OCI-LY7 (cell line): ENCODE measurements around the gene GPHN. TPM values are rescaled to one million over a fixed set of nuclear protein-coding genes. Genes with fewer than 3 reads are reported as not detected.

Experiments
- BruUV-seq: library from RNA; stranded (reverse); fragments of 400-500 nt; replicated peaks from 2 replicates; lab custom pipeline; 2021; lab: Mats Ljungman, UMichigan
- CTCF ChIA-PET: fragments of 300-600 bp; sonication (Branson Sonifier 250); formaldehyde crosslinking; loops from one replicate; lab custom pipeline; 2022; ENCODE audit warnings: antibody characterized with exemption; ENCODE audit not compliant: unreplicated experiment; lab: Charles Lee
- POLR2A ChIA-PET: fragments of 300-600 bp; sonication (Branson Sonifier 250); formaldehyde crosslinking; loops from one replicate; lab custom pipeline; 2022; ENCODE audit warnings: antibody characterized with exemption; lab: Charles Lee
- DNase-seq: peaks from one replicate; pipeline ENCODE4 v3.0.0-alpha.2; 2015; ENCODE audit warnings: low spot score
- H2AFZ ChIP-seq: fragments of 200-600 bp; sonication (generic), shearing (Covaris generic); 2 replicates; pipeline ENCODE4 v1.6.1; 2014; ENCODE audit warnings: mild to moderate bottlenecking, antibody characterized with exemption, low read length, moderate library complexity
- H3K27ac ChIP-seq: fragments of 200-600 bp; sonication (generic); 2 replicates; pipeline ENCODE4 v1.5.1; 2014; ENCODE audit warnings: mixed run types, low read depth, mild to moderate bottlenecking, moderate library complexity, low read length, inconsistent platforms; ENCODE audit not compliant: poor library complexity, severe bottlenecking
- H3K36me3 ChIP-seq: fragments of 200-600 bp; sonication (generic); 2 replicates; pipeline ENCODE4 v1.6.1; 2014; ENCODE audit warnings: mild to moderate bottlenecking, antibody characterized with exemption, low read length, moderate library complexity, mixed read lengths; ENCODE audit not compliant: insufficient read depth
- H3K4me1 ChIP-seq: fragments of 200-600 bp; sonication (generic); 2 replicates; pipeline ENCODE4 v1.5.1; 2014; ENCODE audit warnings: mild to moderate bottlenecking, low read length; ENCODE audit not compliant: insufficient read depth, poor library complexity, severe bottlenecking
- H3K4me2 ChIP-seq: fragments of 200-600 bp; sonication (generic); 2 replicates; pipeline ENCODE4 v1.6.1; 2014; ENCODE audit warnings: mild to moderate bottlenecking, low read length
- H3K4me3 ChIP-seq: fragments of 200-600 bp; sonication (generic); 2 replicates; pipeline ENCODE4 v1.5.1; 2014; ENCODE audit warnings: mild to moderate bottlenecking, low read depth, low read length; ENCODE audit not compliant: poor library complexity, severe bottlenecking
- H3K79me2 ChIP-seq: fragments of 200-600 bp; sonication (generic); 2 replicates; pipeline ENCODE4 v1.6.1; 2016; ENCODE audit warnings: low read depth, mild to moderate bottlenecking, low read length, moderate library complexity, mixed read lengths; ENCODE audit not compliant: insufficient read depth
- H3K9me2 ChIP-seq: fragments of 200-600 bp; sonication (generic); 2 replicates; pipeline ENCODE4 v1.6.1; 2016; ENCODE audit warnings: mild to moderate bottlenecking, low read length, mixed read lengths; ENCODE audit not compliant: insufficient read depth
- H3K9me3 ChIP-seq: fragments of 200-600 bp; sonication (generic); 2 replicates; pipeline ENCODE4 v1.6.1; 2014; ENCODE audit warnings: mild to moderate bottlenecking, mixed run types, low read length, mixed read lengths
- H4K20me1 ChIP-seq: fragments of 200-600 bp; sonication (generic); 2 replicates; pipeline ENCODE4 v1.6.1; 2014; ENCODE audit warnings: mild to moderate bottlenecking, antibody characterized with exemption, low read length, moderate library complexity, mixed read lengths; ENCODE audit not compliant: insufficient read depth
- EZH2phosphoT487 ChIP-seq: fragments of 200-600 bp; sonication (generic); IDR thresholded peaks from 2 replicates; pipeline ENCODE4 v1.6.1; 2018; ENCODE audit warnings: low read depth, borderline replicate concordance, mild to moderate bottlenecking, mixed run types, antibody characterized with exemption, low read length, moderate library complexity, mixed read lengths
- intact Hi-C: fragments of 100-400 bp; cut with micrococcal nuclease; formaldehyde crosslinking; loops from one replicate; pipeline ENCODE4 v1.10.0; 2022; ENCODE audit not compliant: unreplicated experiment
- total RNA-seq, 2 experiments: library from RNA; depleted of rRNA in 1 of 2; stranded (reverse); fragments of >200 nt in 1 of 2; shearing (Covaris generic) in 1 of 2; gene quantifications; 2 replicates each; pipeline ENCODE4 v1.2.3, GENCODE V29; 2014 to 2022
- TF ChIP-seq, protein P1 (sequence below): fragments of 200-600 bp; sonication (generic); conservative IDR thresholded peaks from 2 replicates; pipeline ENCODE4 v1.5.1; 2014; ENCODE audit warnings: mild to moderate bottlenecking, antibody characterized with exemption, low read length, moderate library complexity, mixed read lengths

The GPHN gene
- total RNA-seq, 2 experiments from 2014 or later, result not detected

GRCh38 chr14:66974397-66975025 is 466.6 kb downstream of the GPHN start:
- no peaks in the 10 kb centered on the region for H3K36me3 ChIP-seq
- no peak overlapping the region for H2AFZ ChIP-seq
- no peaks in the 10 kb centered on the region; the same call in 1 of the 2 replicates for H3K9me2 ChIP-seq
- no peaks in the 10 kb centered on the region for H3K4me1 ChIP-seq
- TF ChIP-seq, protein P1, sequence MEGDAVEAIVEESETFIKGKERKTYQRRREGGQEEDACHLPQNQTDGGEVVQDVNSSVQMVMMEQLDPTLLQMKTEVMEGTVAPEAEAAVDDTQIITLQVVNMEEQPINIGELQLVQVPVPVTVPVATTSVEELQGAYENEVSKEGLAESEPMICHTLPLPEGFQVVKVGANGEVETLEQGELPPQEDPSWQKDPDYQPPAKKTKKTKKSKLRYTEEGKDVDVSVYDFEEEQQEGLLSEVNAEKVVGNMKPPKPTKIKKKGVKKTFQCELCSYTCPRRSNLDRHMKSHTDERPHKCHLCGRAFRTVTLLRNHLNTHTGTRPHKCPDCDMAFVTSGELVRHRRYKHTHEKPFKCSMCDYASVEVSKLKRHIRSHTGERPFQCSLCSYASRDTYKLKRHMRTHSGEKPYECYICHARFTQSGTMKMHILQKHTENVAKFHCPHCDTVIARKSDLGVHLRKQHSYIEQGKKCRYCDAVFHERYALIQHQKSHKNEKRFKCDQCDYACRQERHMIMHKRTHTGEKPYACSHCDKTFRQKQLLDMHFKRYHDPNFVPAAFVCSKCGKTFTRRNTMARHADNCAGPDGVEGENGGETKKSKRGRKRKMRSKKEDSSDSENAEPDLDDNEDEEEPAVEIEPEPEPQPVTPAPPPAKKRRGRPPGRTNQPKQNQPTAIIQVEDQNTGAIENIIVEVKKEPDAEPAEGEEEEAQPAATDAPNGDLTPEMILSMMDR, result no peak
- no peak for TF ChIP-seq EZH2phosphoT487
- no peak for DNase-seq
- no peaks in the 10 kb centered on the region for H3K79me2 ChIP-seq
- POLR2A ChIA-PET, result interaction anchor here (0.6 to 0.7 kb wide), 3 partner anchors 10 to 43 kb away, joined by 3 to 4 read pairs (median 3); no protein-coding TSS in a partner anchor
- no TSS peak for BruUV-seq
- no peaks in the 10 kb centered on the region for H4K20me1 ChIP-seq
- CTCF ChIA-PET, result no interaction called here
- no peak overlapping the region for H3K4me2 ChIP-seq
- H3K27ac ChIP-seq, result no peak overlapping the region
- no peaks in the 10 kb centered on the region for H3K9me3 ChIP-seq
- intact Hi-C loops, result no loop called here
- no peak overlapping the region for H3K4me3 ChIP-seq

GRCh38 chr14:66975251-66975650 is 467.3 kb downstream of the GPHN start:
- no peak for DNase-seq
- BruUV-seq, result no TSS peak
- CTCF ChIA-PET, result no interaction called here

More at GRCh38 chr14:66975251-66975650, 467.3 kb downstream of the GPHN start:
- Histone ChIP-seq H3K79me2 (no peaks in the 10 kb centered on the region), H3K36me3 (no peaks in the 10 kb centered on the region), H3K4me2 (no peak overlapping the region), H4K20me1 (no peaks in the 10 kb centered on the region), H3K4me1 (no peaks in the 10 kb centered on the region), H3K4me3 (no peak overlapping the region), H3K27ac (no peak overlapping the region), H3K9me3 (no peaks in the 10 kb centered on the region), H2AFZ (no peak overlapping the region), H3K9me2 (no peaks in the 10 kb centered on the region; the same call in 1 of the 2 replicates)
- intact Hi-C loops, result no loop called here
- POLR2A ChIA-PET, result interaction anchor here (0.6 to 0.7 kb wide), 2 partner anchors 10 kb away, joined by 3 read pairs; no protein-coding TSS in a partner anchor
- TF ChIP-seq, protein P1, result no peak
- no peak for TF ChIP-seq EZH2phosphoT487
